H9 (cell line): Measurements from ENCODE around the gene SMO. TPM values are rescaled to one million over a fixed set of nuclear protein-coding genes. Genes with fewer than 3 reads are reported as not detected.

Experiments used
- DNase-seq: peaks from one replicate; pipeline ENCODE4 v3.0.0-alpha.2; 2017
- H2AFZ ChIP-seq: one replicate; pipeline ENCODE4 v1.6.1; 2013; ENCODE audit warnings: mild to moderate bottlenecking, low read length, control low read depth, moderate library complexity
- H2AK5ac ChIP-seq: 2 replicates; pipeline ENCODE4 v1.6.1; 2013; ENCODE audit warnings: low read length, control low read depth, mixed read lengths; ENCODE audit not compliant: insufficient read length
- H2BK120ac ChIP-seq: one replicate; pipeline ENCODE4 v1.6.1; 2013; ENCODE audit warnings: low read depth, mild to moderate bottlenecking, low read length, control low read depth, inconsistent platforms; ENCODE audit not compliant: poor library complexity, severe bottlenecking
- H2BK12ac ChIP-seq: 2 replicates; pipeline ENCODE4 v1.6.1; 2013; ENCODE audit warnings: low read length, control low read depth, mixed read lengths, low read depth; ENCODE audit not compliant: insufficient read length
- H2BK15ac ChIP-seq: 2 replicates; pipeline ENCODE4 v1.6.1; 2013; ENCODE audit warnings: low read depth, low read length, control low read depth
- H2BK20ac ChIP-seq: one replicate; pipeline ENCODE4 v1.6.1; 2013; ENCODE audit warnings: low read depth, mild to moderate bottlenecking, low read length, control low read depth, inconsistent platforms; ENCODE audit not compliant: poor library complexity, severe bottlenecking
- H2BK5ac ChIP-seq: 2 replicates; pipeline ENCODE4 v1.6.1; 2013; ENCODE audit warnings: low read length, control low read depth, mixed read lengths; ENCODE audit not compliant: insufficient read length
- H3K14ac ChIP-seq: 2 replicates; pipeline ENCODE4 v1.6.1; 2013; ENCODE audit warnings: low read length, control low read depth; ENCODE audit not compliant: insufficient read depth
- H3K18ac ChIP-seq: 2 replicates; pipeline ENCODE4 v1.6.1; 2013; ENCODE audit warnings: low read depth, mild to moderate bottlenecking, mixed read lengths, low read length, control low read depth; ENCODE audit not compliant: insufficient read length
- H3K23ac ChIP-seq: 2 replicates; pipeline ENCODE4 v1.6.1; 2013; ENCODE audit warnings: low read length, control low read depth, mixed read lengths, low read depth; ENCODE audit not compliant: insufficient read length
- H3K23me2 ChIP-seq: 2 replicates; pipeline ENCODE4 v1.6.1; 2013; ENCODE audit warnings: low read depth, mild to moderate bottlenecking, mixed read lengths, low read length, control low read depth; ENCODE audit not compliant: insufficient read length, poor library complexity, severe bottlenecking
- H3K27ac ChIP-seq: 2 replicates; pipeline ENCODE4 v1.5.1; 2013; ENCODE audit warnings: low read length, control low read depth, mixed read lengths, low read depth; ENCODE audit not compliant: insufficient read length
- H3K27me3 ChIP-seq: 2 replicates; pipeline ENCODE4 v1.6.1; 2013; ENCODE audit warnings: low read length, control low read depth, inconsistent platforms; ENCODE audit not compliant: insufficient read depth
- H3K4ac ChIP-seq: 2 replicates; pipeline ENCODE4 v1.6.1; 2013; ENCODE audit warnings: low read depth, mild to moderate bottlenecking, control low read depth, inconsistent platforms, low read length, moderate library complexity
- H3K4me1 ChIP-seq: 2 replicates; pipeline ENCODE4 v1.6.1; 2013; ENCODE audit warnings: low read length, control low read depth, inconsistent platforms; ENCODE audit not compliant: insufficient read depth
- H3K4me2 ChIP-seq: 2 replicates; pipeline ENCODE4 v1.6.1; 2013; ENCODE audit warnings: low read length, control low read depth, mixed read lengths; ENCODE audit not compliant: insufficient read length, insufficient read depth
- H3K56ac ChIP-seq: 2 replicates; pipeline ENCODE4 v1.6.1; 2013; ENCODE audit warnings: low read depth, mild to moderate bottlenecking, mixed read lengths, low read length, control low read depth; ENCODE audit not compliant: insufficient read length
- H3K79me1 ChIP-seq: 2 replicates; pipeline ENCODE4 v1.6.1; 2013; ENCODE audit warnings: low read depth, mild to moderate bottlenecking, moderate library complexity, low read length, control low read depth, inconsistent platforms; ENCODE audit not compliant: insufficient read depth, poor library complexity, severe bottlenecking
- H3K79me2 ChIP-seq: 2 replicates; pipeline ENCODE4 v1.6.1; 2013; ENCODE audit warnings: low read length, control low read depth, inconsistent platforms; ENCODE audit not compliant: insufficient read depth
- H3K9ac ChIP-seq: 2 replicates; pipeline ENCODE4 v1.6.1; 2013; ENCODE audit warnings: low read length, control low read depth, mixed read lengths; ENCODE audit not compliant: insufficient read length; ENCODE audit errors: extremely low read depth
- H3K9me3 ChIP-seq: one replicate; pipeline ENCODE4 v1.6.1; 2013; ENCODE audit warnings: low read depth, low read length, inconsistent platforms; ENCODE audit not compliant: control insufficient read depth
- H3T11ph ChIP-seq: one replicate; pipeline ENCODE4 v1.6.1; 2013; ENCODE audit warnings: mild to moderate bottlenecking, low read length, control low read depth, inconsistent platforms
- H4K20me1 ChIP-seq: one replicate; pipeline ENCODE4 v1.6.1; 2013; ENCODE audit not compliant: control insufficient read depth, insufficient read length, insufficient read depth
- H4K5ac ChIP-seq: 2 replicates; pipeline ENCODE4 v1.6.1; 2013; ENCODE audit warnings: low read depth, mild to moderate bottlenecking, mixed read lengths, low read length, control low read depth; ENCODE audit not compliant: insufficient read length
- H4K8ac ChIP-seq: replicated peaks from 2 replicates; pipeline ENCODE4 v1.6.1; 2013; ENCODE audit warnings: low read length, control low read depth, mixed read lengths, low read depth; ENCODE audit not compliant: insufficient read length
- H4K91ac ChIP-seq: 2 replicates; pipeline ENCODE4 v1.6.1; 2013; ENCODE audit warnings: low read depth, mild to moderate bottlenecking, moderate library complexity, mixed read lengths, low read length, control low read depth; ENCODE audit not compliant: insufficient read length
- H3K27ac Mint-ChIP-seq, 3 experiments: 2 replicates in 2 of 3; 3 replicates in 1 of 3; pipeline ENCODE4 v1.8.0; 2020 to 2021; ENCODE audit warnings: mixed read lengths in 3 of 3, mild to moderate bottlenecking in 1 of 3, moderate library complexity in 1 of 3
- H3K27me3 Mint-ChIP-seq: 2 replicates; pipeline ENCODE4 v1.8.0; 2021; ENCODE audit warnings: low read depth, mild to moderate bottlenecking, moderate library complexity, mixed read lengths
- H3K36me3 Mint-ChIP-seq, 3 experiments: 2 replicates in 2 of 3; 3 replicates in 1 of 3; pipeline ENCODE4 v1.8.0; 2020 to 2021; ENCODE audit warnings: low read depth in 3 of 3, mixed read lengths in 3 of 3; ENCODE audit not compliant: insufficient read depth in 1 of 3
- H3K4me1 Mint-ChIP-seq, 2 experiments: 2 replicates each; pipeline ENCODE4 v1.8.0; 2020; ENCODE audit warnings: mixed read lengths in 2 of 2
- H3K4me3 Mint-ChIP-seq, 2 experiments: 2 replicates in 1 of 2; 3 replicates in 1 of 2; pipeline ENCODE4 v1.8.0; 2020 to 2021; ENCODE audit warnings: mild to moderate bottlenecking in 2 of 2, mixed read lengths in 2 of 2, moderate library complexity in 1 of 2
- H3K9me3 Mint-ChIP-seq, 2 experiments: 2 replicates in 1 of 2; 3 replicates in 1 of 2; pipeline ENCODE4 v1.8.0; 2020; ENCODE audit warnings: mild to moderate bottlenecking in 2 of 2, mixed read lengths in 2 of 2, moderate library complexity in 1 of 2
- WGBS: extraction: QIAGEN DNeasy Blood & Tissue Kit; methylation state at CpG from one replicate; pipeline ENCODE4 v1.1.7; 2013; ENCODE audit warnings: missing lambda C conversion rate, low lambda C conversion rate, mixed read lengths; ENCODE audit not compliant: insufficient read length; ENCODE audit errors: extremely low coverage; 5-methylcytosine and 5-hydroxymethylcytosine counted together
- total RNA-seq: library from RNA; stranded (reverse); gene quantifications from 2 replicates; pipeline ENCODE4 v1.2.1, GENCODE V29; 2021
- TF ChIP-seq, protein P1 (sequence below): fragments of 200-600 bp; sonication (generic); conservative IDR thresholded peaks from 3 replicates; pipeline ENCODE4 v1.8.0; 2021; ENCODE audit warnings: antibody characterized with exemption, mild to moderate bottlenecking

Gene SMO
- total RNA-seq, 1 experiment from 2014 or later: 66.8 TPM

DNA sequence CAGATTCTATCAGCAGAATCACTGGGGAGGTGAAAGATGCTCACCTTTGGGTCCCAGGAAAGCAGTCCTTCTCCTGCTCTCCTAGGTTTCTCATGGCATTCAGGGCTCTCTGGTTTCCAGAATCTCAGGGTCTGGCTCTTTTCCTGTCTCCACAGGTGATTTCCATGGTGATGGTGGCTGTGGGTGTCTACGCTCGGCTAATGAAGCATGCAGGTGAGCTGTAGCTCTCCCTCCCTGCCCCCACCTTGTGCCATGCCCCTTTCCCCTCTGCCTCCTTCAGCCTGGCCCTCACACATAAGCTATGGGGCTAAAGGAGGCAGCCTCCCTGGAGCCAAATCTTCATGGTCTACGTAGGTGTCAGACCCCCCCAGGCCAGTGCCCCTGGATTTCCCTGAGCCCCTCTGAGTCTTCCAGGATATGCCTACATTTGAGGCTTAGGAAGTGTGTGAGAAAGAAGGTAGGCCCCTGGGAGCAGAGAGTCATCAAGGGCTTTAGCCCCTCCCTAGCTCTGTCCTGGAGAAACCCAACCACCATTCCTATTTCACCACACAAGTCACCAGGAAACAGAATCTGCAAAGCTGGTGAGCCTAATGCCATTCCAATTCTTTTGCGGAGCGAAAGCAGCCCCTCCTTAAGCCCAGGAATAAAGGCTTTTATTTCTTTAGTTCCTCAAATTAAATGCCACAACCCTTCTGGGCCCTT is 26.8 kb upstream of the SMO start:
- WGBS: no CpG with 5 or more reads among the region's 5 CpGs
- Histone ChIP-seq H4K91ac (no peak overlapping the region), H2BK120ac (no peak overlapping the region), H2BK5ac (no peak overlapping the region), H3K23ac (no peak overlapping the region), H3T11ph (no peak overlapping the region), H4K5ac (no peak overlapping the region), H3K4me1 (no peaks in the 10 kb centered on the region; the same call in 1 of the 2 replicates), H3K79me1 (no peaks in the 10 kb centered on the region), H3K9ac (no peak overlapping the region), H2BK20ac (no peak overlapping the region), H3K9me3 (no peaks in the 10 kb centered on the region), H3K4me2 (no peak overlapping the region), H3K14ac (no peak overlapping the region), H3K27me3 (no peaks in the 10 kb centered on the region), H4K20me1 (no peaks in the 10 kb centered on the region), H3K56ac (no peak overlapping the region), H3K23me2 (no peaks in the 10 kb centered on the region), H3K27ac (no peak overlapping the region), H4K8ac (no peak overlapping the region), H2AFZ (no peak overlapping the region), H2BK15ac (no peak overlapping the region), H2BK12ac (no peak overlapping the region), H3K18ac (no peak overlapping the region), H3K79me2 (no peaks in the 10 kb centered on the region), H3K4ac (no peak overlapping the region), H2AK5ac (no peak overlapping the region)
- Mint-ChIP-seq H3K4me3 (no peak overlapping the region), H3K9me3 (no peaks in the 10 kb centered on the region), H3K4me1 (0 out of 4 replicates have a peak, but pooled peaks cover 2% of the 10 kb centered on the region in 2 experiments), H3K27ac (no peak overlapping the region), H3K36me3 (peaks cover 4 to 13% (median 8%) of the 10 kb centered on the region in 3 experiments; a peak in 6 of 7 replicates), H3K27me3 (no peaks in the 10 kb centered on the region)
- TF ChIP-seq, protein P1, sequence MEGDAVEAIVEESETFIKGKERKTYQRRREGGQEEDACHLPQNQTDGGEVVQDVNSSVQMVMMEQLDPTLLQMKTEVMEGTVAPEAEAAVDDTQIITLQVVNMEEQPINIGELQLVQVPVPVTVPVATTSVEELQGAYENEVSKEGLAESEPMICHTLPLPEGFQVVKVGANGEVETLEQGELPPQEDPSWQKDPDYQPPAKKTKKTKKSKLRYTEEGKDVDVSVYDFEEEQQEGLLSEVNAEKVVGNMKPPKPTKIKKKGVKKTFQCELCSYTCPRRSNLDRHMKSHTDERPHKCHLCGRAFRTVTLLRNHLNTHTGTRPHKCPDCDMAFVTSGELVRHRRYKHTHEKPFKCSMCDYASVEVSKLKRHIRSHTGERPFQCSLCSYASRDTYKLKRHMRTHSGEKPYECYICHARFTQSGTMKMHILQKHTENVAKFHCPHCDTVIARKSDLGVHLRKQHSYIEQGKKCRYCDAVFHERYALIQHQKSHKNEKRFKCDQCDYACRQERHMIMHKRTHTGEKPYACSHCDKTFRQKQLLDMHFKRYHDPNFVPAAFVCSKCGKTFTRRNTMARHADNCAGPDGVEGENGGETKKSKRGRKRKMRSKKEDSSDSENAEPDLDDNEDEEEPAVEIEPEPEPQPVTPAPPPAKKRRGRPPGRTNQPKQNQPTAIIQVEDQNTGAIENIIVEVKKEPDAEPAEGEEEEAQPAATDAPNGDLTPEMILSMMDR: no peak
- DNase-seq: no peak
